Immature natural killer cell (primary cell): ENCODE measurements around the gene RFK. TPM values are rescaled to one million over a fixed set of nuclear protein-coding genes. Genes with fewer than 3 reads are reported as not detected.
A peak's percentile ranks its signal among the peaks of the same experiment; 100 is the strongest.

Source experiments
- DNase-seq, 3 donors: peaks; one replicate each; pipeline ENCODE4 v3.0.0; 2022; ENCODE audit warnings: mixed read lengths in 1 of 3
- H3K27ac Mint-ChIP-seq, 6 donors: one replicate each; pipeline ENCODE4 v1.8.0; 2020; ENCODE audit warnings: mixed read lengths in 6 of 6, mild to moderate bottlenecking in 5 of 6, inconsistent platforms in 4 of 6, moderate library complexity in 3 of 6
- H3K27me3 Mint-ChIP-seq, 3 donors: one replicate each; pipeline ENCODE4 v1.8.0; 2020 to 2021; ENCODE audit warnings: low read depth in 3 of 3, mild to moderate bottlenecking in 3 of 3, mixed read lengths in 3 of 3, moderate library complexity in 3 of 3, inconsistent platforms in 1 of 3
- H3K36me3 Mint-ChIP-seq, 3 donors: one replicate each; pipeline ENCODE4 v1.8.0; 2020; ENCODE audit warnings: mixed read lengths in 3 of 3, inconsistent platforms in 2 of 3, mild to moderate bottlenecking in 2 of 3
- H3K4me1 Mint-ChIP-seq, 2 donors: one replicate each; pipeline ENCODE4 v1.8.0; 2020; ENCODE audit warnings: inconsistent platforms in 2 of 2, mild to moderate bottlenecking in 2 of 2, mixed read lengths in 2 of 2, moderate library complexity in 1 of 2
- H3K4me3 Mint-ChIP-seq, 5 donors: one replicate each; pipeline ENCODE4 v1.8.0; 2020; ENCODE audit warnings: mild to moderate bottlenecking in 5 of 5, mixed read lengths in 5 of 5, inconsistent platforms in 3 of 5, moderate library complexity in 3 of 5
- H3K9me3 Mint-ChIP-seq, 6 donors: one replicate each; pipeline ENCODE4 v1.8.0; 2020; ENCODE audit warnings: mild to moderate bottlenecking in 6 of 6, mixed read lengths in 6 of 6, inconsistent platforms in 4 of 6, moderate library complexity in 3 of 6
- polyA plus RNA-seq, 3 donors: library from polyadenylated mRNA; unstranded; fragments of 300-500 nt; fragmentation: Illumina TruSeq; gene quantifications; one replicate each; pipeline ENCODE4 v1.2.3, GENCODE V29; 2021

Gene RFK
- polyA plus RNA-seq, 3 donors from 2014 or later, result 7.8 to 21.3 (median 20.0) TPM

- H3K27ac Mint-ChIP-seq, result no peak overlapping the region
- no peak for DNase-seq
- H3K4me1 Mint-ChIP-seq, result peaks cover 3 to 8% of the 10 kb centered on the region in 2 donors
- no peaks in the 10 kb centered on the region for H3K9me3 Mint-ChIP-seq
- H3K36me3 Mint-ChIP-seq, result no peaks in the 10 kb centered on the region
- H3K4me3 Mint-ChIP-seq, result no peak overlapping the region
- H3K27me3 Mint-ChIP-seq, result peaks cover 0 to 2% (median 0%) of the 10 kb centered on the region in 3 donors
Measured at GRCh38 chr9:76401176-76401575, 7.0 kb upstream of the RFK start.

- Mint-ChIP-seq H3K9me3 (no peaks in the 10 kb centered on the region), H3K27ac (no peak overlapping the region), H3K4me3 (no peak overlapping the region), H3K4me1 (peaks cover 3 to 9% of the 10 kb centered on the region in 2 donors), H3K27me3 (peaks cover 0 to 2% (median 0%) of the 10 kb centered on the region in 3 donors), H3K36me3 (no peaks in the 10 kb centered on the region)
- DNase-seq, result no peak
Measured at GRCh38 chr9:76400534-76401096, 6.4 kb upstream of the RFK start.

- Mint-ChIP-seq H3K36me3 (no peaks in the 10 kb centered on the region), H3K4me3 (no peak overlapping the region), H3K4me1 (peaks cover 9 to 16% of the 10 kb centered on the region in 2 donors), H3K9me3 (no peaks in the 10 kb centered on the region), H3K27me3 (peaks cover 2% of the 10 kb centered on the region in 3 donors), H3K27ac (no peak overlapping the region)
- no peak for DNase-seq
Measured at GRCh38 chr9:76399856-76400255, 5.6 kb upstream of the RFK start.

GRCh38 chr9:76396597-76396996 lies 2.4 kb upstream of the RFK start:
- Mint-ChIP-seq H3K27me3 (peaks cover 7 to 10% (median 7%) of the 10 kb centered on the region in 3 donors), H3K36me3 (no peaks in the 10 kb centered on the region), H3K9me3 (no peaks in the 10 kb centered on the region), H3K4me1 (peaks cover 23 to 28% of the 10 kb centered on the region in 2 donors), H3K4me3 (no peak overlapping the region), H3K27ac (no peak overlapping the region)
- DNase-seq, result no peak

- no peak for DNase-seq
- peak overlapping the region in 1 of 5 donors; percentile 97 for H3K4me3 Mint-ChIP-seq
- no peaks in the 10 kb centered on the region for H3K9me3 Mint-ChIP-seq
- H3K36me3 Mint-ChIP-seq, result no peaks in the 10 kb centered on the region
- peak overlapping the region in 1 of 6 donors; percentile 92 for H3K27ac Mint-ChIP-seq
- peaks cover 7 to 10% (median 7%) of the 10 kb centered on the region in 3 donors for H3K27me3 Mint-ChIP-seq
- H3K4me1 Mint-ChIP-seq, result peaks cover 25 to 30% of the 10 kb centered on the region in 2 donors
Measured at GRCh38 chr9:76396144-76396543, 1.9 kb upstream of the RFK start.

- peak overlapping the region; percentile 80 to 100 (median 93) for H3K27ac Mint-ChIP-seq
- peaks cover 7 to 10% (median 7%) of the 10 kb centered on the region in 3 donors for H3K27me3 Mint-ChIP-seq
- no peak for DNase-seq
- H3K4me3 Mint-ChIP-seq, result peak overlapping the region; percentile 31 to 98 (median 97)
- no peaks in the 10 kb centered on the region for H3K9me3 Mint-ChIP-seq
- peaks cover 32 to 38% of the 10 kb centered on the region in 2 donors for H3K4me1 Mint-ChIP-seq
- no peaks in the 10 kb centered on the region for H3K36me3 Mint-ChIP-seq
Measured at GRCh38 chr9:76395381-76395780, 1.2 kb upstream of the RFK start.

- H3K27me3 Mint-ChIP-seq, result peaks cover 7 to 10% (median 7%) of the 10 kb centered on the region in 3 donors
- no peak for DNase-seq
- no peaks in the 10 kb centered on the region for H3K36me3 Mint-ChIP-seq
- peak overlapping the region; percentile 94 to 98 (median 97) for H3K4me3 Mint-ChIP-seq
- peak overlapping the region; percentile 92 to 100 (median 96) for H3K27ac Mint-ChIP-seq
- no peaks in the 10 kb centered on the region for H3K9me3 Mint-ChIP-seq
- H3K4me1 Mint-ChIP-seq, result peaks cover 32 to 38% of the 10 kb centered on the region in 2 donors
Measured at GRCh38 chr9:76394960-76395252, 680 bp upstream of the RFK start.

GRCh38 chr9:76390656-76391055 lies 3.6 kb downstream of the RFK start:
- Mint-ChIP-seq H3K27ac (no peak overlapping the region), H3K9me3 (no peaks in the 10 kb centered on the region), H3K4me1 (peaks cover 34 to 45% of the 10 kb centered on the region in 2 donors), H3K4me3 (peak overlapping the region in 1 of 5 donors; percentile 21), H3K36me3 (peaks cover 7 to 16% (median 8%) of the 10 kb centered on the region in 3 donors), H3K27me3 (peaks cover 7 to 10% (median 7%) of the 10 kb centered on the region in 3 donors)
- DNase-seq, result no peak

GRCh38 chr9:76379494-76379893 lies 14.7 kb downstream of the RFK start:
- H3K27ac Mint-ChIP-seq, result peak overlapping the region in 1 of 6 donors; percentile 6

GRCh38 chr9:76378367-76379073 lies 15.7 kb downstream of the RFK start:
- Mint-ChIP-seq H3K4me1 (no peaks in the 10 kb centered on the region), H3K27me3 (peaks cover 0 to 2% (median 0%) of the 10 kb centered on the region in 3 donors), H3K4me3 (no peak overlapping the region), H3K9me3 (no peaks in the 10 kb centered on the region), H3K36me3 (peaks cover 4 to 12% (median 8%) of the 10 kb centered on the region in 3 donors), H3K27ac (no peak overlapping the region)
- DNase-seq, result no peak

More at GRCh38 chr9:76379494-76379893, 14.7 kb downstream of the RFK start:
- Mint-ChIP-seq H3K36me3 (peaks cover 6 to 15% (median 14%) of the 10 kb centered on the region in 3 donors), H3K27me3 (peaks cover 0 to 2% (median 0%) of the 10 kb centered on the region in 3 donors), H3K4me1 (no peaks in the 10 kb centered on the region), H3K4me3 (no peak overlapping the region), H3K9me3 (no peaks in the 10 kb centered on the region)
- DNase-seq, result no peak

- Mint-ChIP-seq H3K27me3 (peaks cover 0 to 2% (median 0%) of the 10 kb centered on the region in 3 donors), H3K9me3 (no peaks in the 10 kb centered on the region), H3K27ac (no peak overlapping the region), H3K4me1 (no peaks in the 10 kb centered on the region), H3K36me3 (peaks cover 0 to 8% (median 4%) of the 10 kb centered on the region in 3 donors), H3K4me3 (no peak overlapping the region)
- DNase-seq, result no peak
Measured at GRCh38 chr9:76377791-76378190, 16.4 kb downstream of the RFK start.

- Mint-ChIP-seq H3K27me3 (peaks cover 0 to 5% (median 0%) of the 10 kb centered on the region in 3 donors), H3K4me1 (no peaks in the 10 kb centered on the region)
Measured at GRCh38 chr9:76374783-76375559, 19.3 kb downstream of the RFK start.

GRCh38 chr9:76373784-76374474 lies 20.3 kb downstream of the RFK start:
- Mint-ChIP-seq H3K4me1 (no peaks in the 10 kb centered on the region), H3K36me3 (peaks cover 0 to 4% (median 0%) of the 10 kb centered on the region in 3 donors), H3K4me3 (no peak overlapping the region), H3K27me3 (peaks cover 0 to 5% (median 0%) of the 10 kb centered on the region in 3 donors), H3K27ac (no peak overlapping the region), H3K9me3 (no peaks in the 10 kb centered on the region)
- DNase-seq, result no peak

More at GRCh38 chr9:76374783-76375559, 19.3 kb downstream of the RFK start:
- Mint-ChIP-seq H3K4me3 (no peak overlapping the region), H3K36me3 (peaks cover 0 to 7% (median 0%) of the 10 kb centered on the region in 3 donors), H3K9me3 (no peaks in the 10 kb centered on the region), H3K27ac (no peak overlapping the region)
- no peak for DNase-seq
